Gastrocnemius medialis (tissue), 4 donors: ENCODE measurements around the gene LAMC3. TPM values are rescaled to one million over a fixed set of nuclear protein-coding genes. Genes with fewer than 3 reads are reported as not detected.
"Not testable (repeated sequence)": the region's sequence is repeated elsewhere in the genome, so short reads cannot be mapped to it uniquely, and the experiment has no call there.

ENCODE experiments used
- ATAC-seq, 2 donors: fragments of 150-250 bp; one replicate each; pipeline ENCODE4 v1.9.1; 2016
- DNase-seq, 2 donors: peaks; one replicate each; pipeline ENCODE4 v3.0.0-alpha.2; 2019
- H3K27ac ChIP-seq, 4 donors: fragments of 200-600 bp; sonication (generic); 1 replicate in 1 of 4; 2 replicates in 3 of 4; pipeline ENCODE4 v1.5.1; 2016 to 2018; ENCODE audit warnings: mild to moderate bottlenecking in 2 of 4, moderate library complexity in 1 of 4
- H3K27me3 ChIP-seq, 3 donors: fragments of 200-600 bp; sonication (generic) in 2 of 3; 1 replicate in 1 of 3; 2 replicates in 2 of 3; pipeline versions ENCODE4 v1.5.1 to v1.6.0; 2016 to 2019; ENCODE audit warnings: mild to moderate bottlenecking in 1 of 3, moderate library complexity in 1 of 3
- H3K36me3 ChIP-seq, 2 donors: fragments of 200-600 bp; sonication (generic) in 1 of 2; one replicate each; pipeline ENCODE4 v1.5.1; 2017 to 2018
- H3K4me1 ChIP-seq, 2 donors: fragments of 200-600 bp; sonication (generic) in 1 of 2; one replicate each; pipeline ENCODE4 v1.5.1; 2016 to 2017; ENCODE audit warnings: mild to moderate bottlenecking in 2 of 2
- H3K4me3 ChIP-seq, 4 donors: fragments of 200-600 bp; sonication (generic) in 3 of 4; 1 replicate in 1 of 4; 2 replicates in 3 of 4; pipeline ENCODE4 v1.5.1; 2016 to 2019; ENCODE audit warnings: mild to moderate bottlenecking in 2 of 4
- H3K9me3 ChIP-seq, 3 donors: fragments of 200-600 bp; sonication (generic) in 2 of 3; 1 replicate in 1 of 3; 2 replicates in 2 of 3; pipeline ENCODE4 v1.5.1; 2016 to 2019
- CTCF ChIP-seq, 5 experiments: fragments of 450-650 bp in 3 of 5; fragments of 200-600 bp in 2 of 5; sonication (generic) in 2 of 5; IDR thresholded peaks in 4 of 5; conservative IDR thresholded peaks in 1 of 5; 1 replicate in 4 of 5; 2 replicates in 1 of 5; pipeline ENCODE4 v1.5.1; 2016 to 2019; ENCODE audit warnings: antibody characterized with exemption in 5 of 5, mild to moderate bottlenecking in 3 of 5, moderate library complexity in 3 of 5
- POLR2A ChIP-seq, 2 donors: fragments of 450-650 bp; IDR thresholded peaks; one replicate each; pipeline ENCODE4 v1.6.1; 2017; ENCODE audit warnings: antibody characterized with exemption in 2 of 2, mild to moderate bottlenecking in 2 of 2, moderate library complexity in 2 of 2
- in situ Hi-C, 4 donors: fragments of 200-750 bp; cut with MboI; loops; one replicate each; pipeline versions ENCODE4 v1.15.0 to v1.8.0; 2017; ENCODE audit warnings: low sequenced_read_pairs in 4 of 4
- intact Hi-C: fragments of 100-400 bp; cut with DNase I; formaldehyde crosslinking; loops from one replicate; pipeline ENCODE4 v1.15.1; 2023; ENCODE audit warnings: low total_unique reads
- total RNA-seq, 4 donors: library from RNA; depleted of rRNA; stranded (reverse); fragments of >200 nt; gene quantifications; one replicate each; pipeline versions ENCODE4 v1.1.0 to v1.2.3, GENCODE V29; 2016

Gene LAMC3
- total RNA-seq, 4 donors from 2014 or later: 0.07 to 1.5 (median 0.72) TPM

- H3K36me3 ChIP-seq: no peaks in the 10 kb centered on the region
- no peaks in the 10 kb centered on the region for H3K9me3 ChIP-seq
- peak overlapping the region in 1 of 4 donors; percentile 10 for H3K27ac ChIP-seq
- no peak overlapping the region for H3K4me3 ChIP-seq
- intact Hi-C loops (no loop called here), in situ Hi-C loops (no loop called here)
- ATAC-seq: no peak
- no peaks in the 10 kb centered on the region for H3K4me1 ChIP-seq
- no peaks in the 10 kb centered on the region for H3K27me3 ChIP-seq
- no peak for TF ChIP-seq POLR2A (IDR thresholded peaks at IDR 0.05)
- no peak for TF ChIP-seq CTCF (IDR thresholded peaks at IDR 0.05 in 4 of 5, conservative IDR thresholded peaks at IDR 0.05 in 1 of 5)
- DNase-seq: peak in 1 of 2 donors; percentile 3
Measured at GRCh38 chr9:131114084-131114535, 105.1 kb downstream of the LAMC3 start.

- H3K4me3 ChIP-seq, intact Hi-C loops, H3K9me3 ChIP-seq, in situ Hi-C loops, H3K36me3 ChIP-seq, DNase-seq, ATAC-seq, H3K27me3 ChIP-seq, H3K4me1 ChIP-seq: not testable (repeated sequence)
- peak overlapping the region in 1 of 4 donors; percentile 27 for H3K27ac ChIP-seq
Measured at GRCh38 chr9:131115360-131115742, 106.4 kb downstream of the LAMC3 start.

- ATAC-seq: peak; percentile 68 to 76
- Histone ChIP-seq H3K4me3 (no peak overlapping the region), H3K9me3 (no peaks in the 10 kb centered on the region), H3K4me1 (no peaks in the 10 kb centered on the region), H3K27me3 (no peaks in the 10 kb centered on the region), H3K36me3 (no peaks in the 10 kb centered on the region), H3K27ac (peak overlapping the region in 3 of 4 donors; percentile 66 to 75 (median 69))
- in situ Hi-C loops: no loop called here
- intact Hi-C loops: no loop called here
- TF ChIP-seq POLR2A (IDR thresholded peaks at IDR 0.05): no peak
- TF ChIP-seq CTCF (IDR thresholded peaks at IDR 0.05 in 4 of 5, conservative IDR thresholded peaks at IDR 0.05 in 1 of 5): no peak
- no peak for DNase-seq
Measured at GRCh38 chr9:131116281-131117120, 107.5 kb downstream of the LAMC3 start.

GRCh38 chr9:131117121-131117761 is 108.3 kb downstream of the LAMC3 start:
- Histone ChIP-seq H3K36me3 (no peaks in the 10 kb centered on the region), H3K4me3 (no peak overlapping the region), H3K4me1 (no peaks in the 10 kb centered on the region), H3K27ac (peak overlapping the region; percentile 47 to 75 (median 68)), H3K9me3 (no peaks in the 10 kb centered on the region), H3K27me3 (no peaks in the 10 kb centered on the region)
- intact Hi-C loops: no loop called here
- TF ChIP-seq CTCF (IDR thresholded peaks at IDR 0.05 in 4 of 5, conservative IDR thresholded peaks at IDR 0.05 in 1 of 5) (no peak), POLR2A (IDR thresholded peaks at IDR 0.05) (no peak)
- ATAC-seq (peak in 1 of 2 donors; percentile 16), DNase-seq (no peak)
- in situ Hi-C loops: no loop called here

GRCh38 chr9:131117762-131118145 is 108.8 kb downstream of the LAMC3 start:
- no peaks in the 10 kb centered on the region for H3K27me3 ChIP-seq
- H3K36me3 ChIP-seq: no peaks in the 10 kb centered on the region
- intact Hi-C loops: no loop called here
- H3K9me3 ChIP-seq: no peaks in the 10 kb centered on the region
- ATAC-seq (no peak), DNase-seq (no peak)
- peak overlapping the region; percentile 47 to 75 (median 68) for H3K27ac ChIP-seq
- no peak for TF ChIP-seq CTCF (IDR thresholded peaks at IDR 0.05 in 4 of 5, conservative IDR thresholded peaks at IDR 0.05 in 1 of 5)
- TF ChIP-seq POLR2A (IDR thresholded peaks at IDR 0.05): no peak
- in situ Hi-C loops: no loop called here
- no peaks in the 10 kb centered on the region for H3K4me1 ChIP-seq
- H3K4me3 ChIP-seq: no peak overlapping the region
